Liver (tissue), 9 donors: ENCODE data around the gene BAIAP2L1. TPM values are rescaled to one million over a fixed set of nuclear protein-coding genes. Genes with fewer than 3 reads are reported as not detected.

ENCODE experiments used
- DNase-seq: peaks from one replicate; pipeline ENCODE4 v3.0.0-alpha.2; 2017; ENCODE audit warnings: low spot score
- H3K27ac ChIP-seq, 2 donors: one replicate each; pipeline ENCODE4 v1.7.0; 2013; ENCODE audit warnings: inconsistent platforms in 2 of 2, low read length in 2 of 2, control low read depth in 1 of 2, low read depth in 1 of 2, mild to moderate bottlenecking in 1 of 2
- H3K27me3 ChIP-seq, 4 donors: one replicate each; pipeline versions ENCODE4 v1.6.1 to v1.7.0; 2013; ENCODE audit warnings: low read length in 3 of 4, inconsistent platforms in 1 of 4, mild to moderate bottlenecking in 1 of 4, moderate library complexity in 1 of 4; ENCODE audit not compliant: control insufficient read depth in 4 of 4, insufficient read depth in 4 of 4
- H3K36me3 ChIP-seq, 4 donors: one replicate each; pipeline versions ENCODE4 v1.6.1 to v1.7.0; 2013; ENCODE audit warnings: low read length in 3 of 4, mild to moderate bottlenecking in 3 of 4, low read depth in 1 of 4, moderate library complexity in 1 of 4; ENCODE audit not compliant: control insufficient read depth in 4 of 4, insufficient read depth in 3 of 4
- H3K4me1 ChIP-seq, 4 donors: one replicate each; pipeline versions ENCODE4 v1.6.1 to v1.7.0; 2013; ENCODE audit warnings: low read length in 3 of 4, mild to moderate bottlenecking in 3 of 4, moderate library complexity in 1 of 4; ENCODE audit not compliant: control insufficient read depth in 4 of 4, insufficient read depth in 4 of 4
- H3K4me3 ChIP-seq, 3 donors: one replicate each; pipeline versions ENCODE4 v1.6.1 to v1.7.0; 2013; ENCODE audit warnings: low read length in 3 of 3, control low read depth in 1 of 3, low read depth in 1 of 3, mild to moderate bottlenecking in 1 of 3
- H3K9ac ChIP-seq, 2 donors: one replicate each; pipeline ENCODE4 v1.7.0; 2013; ENCODE audit warnings: low read length in 2 of 2, mild to moderate bottlenecking in 2 of 2, moderate library complexity in 2 of 2, control low read depth in 1 of 2, low read depth in 1 of 2
- H3K9me3 ChIP-seq, 4 donors: one replicate each; pipeline versions ENCODE4 v1.6.1 to v1.7.0; 2013; ENCODE audit warnings: low read length in 3 of 4; ENCODE audit not compliant: control insufficient read depth in 4 of 4
- ATF3 ChIP-seq: IDR thresholded peaks from 2 replicates; pipeline ENCODE4 v1.6.1; 2016; ENCODE audit warnings: antibody characterized with exemption
- CTCF ChIP-seq: fragments of 150-350 bp; IDR thresholded peaks from 2 replicates; pipeline ENCODE4 v1.5.1; 2017; ENCODE audit warnings: improper control_type of control experiment, low read depth, low read length; ENCODE audit not compliant: missing input control
- EGR1 ChIP-seq, 2 donors: IDR thresholded peaks; 2 replicates each; pipeline ENCODE4 v1.6.1; 2016 to 2018; ENCODE audit warnings: antibody characterized with exemption in 2 of 2, low read depth in 2 of 2
- FOXA2 ChIP-seq: IDR thresholded peaks from 2 replicates; pipeline ENCODE4 v1.6.1; 2016; ENCODE audit warnings: antibody characterized with exemption
- GABPA ChIP-seq, 2 donors: IDR thresholded peaks in 1 of 2; conservative IDR thresholded peaks in 1 of 2; 2 replicates each; pipeline ENCODE4 v1.6.1; 2016; ENCODE audit warnings: antibody characterized with exemption in 2 of 2, mild to moderate bottlenecking in 1 of 2, moderate library complexity in 1 of 2
- HNF4A ChIP-seq, 2 donors: conservative IDR thresholded peaks; 2 replicates each; pipeline ENCODE4 v1.6.1; 2016; ENCODE audit warnings: antibody characterized with exemption in 2 of 2, mild to moderate bottlenecking in 2 of 2
- HNF4G ChIP-seq: IDR thresholded peaks from 2 replicates; pipeline ENCODE4 v1.6.1; 2016; ENCODE audit warnings: antibody characterized with exemption
- JUND ChIP-seq, 2 donors: IDR thresholded peaks; 2 replicates each; pipeline ENCODE4 v1.6.1; 2016; ENCODE audit warnings: antibody characterized with exemption in 2 of 2
- NR2F2 ChIP-seq: IDR thresholded peaks from 2 replicates; pipeline ENCODE4 v1.6.1; 2016; ENCODE audit warnings: antibody characterized with exemption
- RXRA ChIP-seq, 2 donors: IDR thresholded peaks; 2 replicates each; pipeline ENCODE4 v1.6.1; 2017 to 2018; ENCODE audit warnings: antibody characterized with exemption in 2 of 2, mild to moderate bottlenecking in 1 of 2
- SP1 ChIP-seq: IDR thresholded peaks from 2 replicates; pipeline ENCODE4 v1.6.1; 2018; ENCODE audit warnings: antibody characterized with exemption, mild to moderate bottlenecking
- YY1 ChIP-seq: IDR thresholded peaks from 2 replicates; pipeline ENCODE4 v1.6.1; 2016; ENCODE audit warnings: antibody characterized with exemption, mild to moderate bottlenecking
- WGBS: extraction: QIAGEN DNeasy Blood & Tissue Kit; methylation state at CpG from one replicate; pipeline ENCODE4 v1.1.7; 2013; 5-methylcytosine and 5-hydroxymethylcytosine counted together
- polyA plus RNA-seq, 2 donors: library from polyadenylated mRNA; stranded (reverse) in 1 of 2; unstranded in 1 of 2; fragments of 200-250 nt in 1 of 2; fragments of >200 nt in 1 of 2; fragmentation: Nextera tagmentation in 1 of 2; extraction: Ambion mirVana in 1 of 2; gene quantifications; one replicate each; pipeline versions ENCODE4 v1.2.1 to v1.2.3, GENCODE V29; 2013 to 2015
- total RNA-seq, 2 donors: library from RNA; depleted of rRNA; stranded (reverse); fragments of >200 nt; gene quantifications; one replicate each; pipeline ENCODE4 v1.2.3, GENCODE V29; 2014
- TF ChIP-seq, protein P1 (sequence below): IDR thresholded peaks from 2 replicates; pipeline ENCODE4 v1.6.1; 2016; ENCODE audit warnings: antibody characterized with exemption
- TF ChIP-seq, protein P2 (sequence below): IDR thresholded peaks from 2 replicates; pipeline ENCODE4 v1.6.1; 2016; ENCODE audit warnings: antibody characterized with exemption
- TF ChIP-seq, protein P3 (sequence below): IDR thresholded peaks from 2 replicates; pipeline ENCODE4 v1.6.1; 2016; ENCODE audit warnings: antibody characterized with exemption, mild to moderate bottlenecking
- donor health status: healthy.
- donor health status: healthy.
- donor health status: healthy.
- donor health status: healthy.
- donor health status: healthy.

The BAIAP2L1 gene
- total and polyA plus RNA-seq, 4 donors, result 5.4 to 8.9 (median 8.7) TPM

- 88% methylated on average over 1 of the region's 1 CpG for WGBS
- H3K27me3 ChIP-seq, result no peaks in the 10 kb centered on the region
- no peak overlapping the region for H3K4me3 ChIP-seq
- H3K36me3 ChIP-seq, result peaks cover 0 to 1% (median 0%) of the 10 kb centered on the region in 4 donors
- TF ChIP-seq FOXA2 (no peak), JUND (IDR thresholded peaks at IDR 0.05) (no peak), HNF4G (no peak), ATF3 (no peak), YY1 (no peak), EGR1 (IDR thresholded peaks at IDR 0.05; ENCODE audit: low read depth in 2 of 2) (no peak), GABPA (IDR thresholded peaks at IDR 0.05 in 1 of 2, conservative IDR thresholded peaks at IDR 0.05 in 1 of 2) (no peak), CTCF (no peak), HNF4A (conservative IDR thresholded peaks at IDR 0.05) (no peak), NR2F2 (no peak)
- TF ChIP-seq, protein P1, sequence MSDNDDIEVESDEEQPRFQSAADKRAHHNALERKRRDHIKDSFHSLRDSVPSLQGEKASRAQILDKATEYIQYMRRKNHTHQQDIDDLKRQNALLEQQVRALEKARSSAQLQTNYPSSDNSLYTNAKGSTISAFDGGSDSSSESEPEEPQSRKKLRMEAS, result no peak
- TF ChIP-seq, protein P2, sequence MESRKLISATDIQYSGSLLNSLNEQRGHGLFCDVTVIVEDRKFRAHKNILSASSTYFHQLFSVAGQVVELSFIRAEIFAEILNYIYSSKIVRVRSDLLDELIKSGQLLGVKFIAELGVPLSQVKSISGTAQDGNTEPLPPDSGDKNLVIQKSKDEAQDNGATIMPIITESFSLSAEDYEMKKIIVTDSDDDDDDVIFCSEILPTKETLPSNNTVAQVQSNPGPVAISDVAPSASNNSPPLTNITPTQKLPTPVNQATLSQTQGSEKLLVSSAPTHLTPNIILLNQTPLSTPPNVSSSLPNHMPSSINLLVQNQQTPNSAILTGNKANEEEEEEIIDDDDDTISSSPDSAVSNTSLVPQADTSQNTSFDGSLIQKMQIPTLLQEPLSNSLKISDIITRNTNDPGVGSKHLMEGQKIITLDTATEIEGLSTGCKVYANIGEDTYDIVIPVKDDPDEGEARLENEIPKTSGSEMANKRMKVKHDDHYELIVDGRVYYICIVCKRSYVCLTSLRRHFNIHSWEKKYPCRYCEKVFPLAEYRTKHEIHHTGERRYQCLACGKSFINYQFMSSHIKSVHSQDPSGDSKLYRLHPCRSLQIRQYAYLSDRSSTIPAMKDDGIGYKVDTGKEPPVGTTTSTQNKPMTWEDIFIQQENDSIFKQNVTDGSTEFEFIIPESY, result no peak
- TF ChIP-seq, protein P3, sequence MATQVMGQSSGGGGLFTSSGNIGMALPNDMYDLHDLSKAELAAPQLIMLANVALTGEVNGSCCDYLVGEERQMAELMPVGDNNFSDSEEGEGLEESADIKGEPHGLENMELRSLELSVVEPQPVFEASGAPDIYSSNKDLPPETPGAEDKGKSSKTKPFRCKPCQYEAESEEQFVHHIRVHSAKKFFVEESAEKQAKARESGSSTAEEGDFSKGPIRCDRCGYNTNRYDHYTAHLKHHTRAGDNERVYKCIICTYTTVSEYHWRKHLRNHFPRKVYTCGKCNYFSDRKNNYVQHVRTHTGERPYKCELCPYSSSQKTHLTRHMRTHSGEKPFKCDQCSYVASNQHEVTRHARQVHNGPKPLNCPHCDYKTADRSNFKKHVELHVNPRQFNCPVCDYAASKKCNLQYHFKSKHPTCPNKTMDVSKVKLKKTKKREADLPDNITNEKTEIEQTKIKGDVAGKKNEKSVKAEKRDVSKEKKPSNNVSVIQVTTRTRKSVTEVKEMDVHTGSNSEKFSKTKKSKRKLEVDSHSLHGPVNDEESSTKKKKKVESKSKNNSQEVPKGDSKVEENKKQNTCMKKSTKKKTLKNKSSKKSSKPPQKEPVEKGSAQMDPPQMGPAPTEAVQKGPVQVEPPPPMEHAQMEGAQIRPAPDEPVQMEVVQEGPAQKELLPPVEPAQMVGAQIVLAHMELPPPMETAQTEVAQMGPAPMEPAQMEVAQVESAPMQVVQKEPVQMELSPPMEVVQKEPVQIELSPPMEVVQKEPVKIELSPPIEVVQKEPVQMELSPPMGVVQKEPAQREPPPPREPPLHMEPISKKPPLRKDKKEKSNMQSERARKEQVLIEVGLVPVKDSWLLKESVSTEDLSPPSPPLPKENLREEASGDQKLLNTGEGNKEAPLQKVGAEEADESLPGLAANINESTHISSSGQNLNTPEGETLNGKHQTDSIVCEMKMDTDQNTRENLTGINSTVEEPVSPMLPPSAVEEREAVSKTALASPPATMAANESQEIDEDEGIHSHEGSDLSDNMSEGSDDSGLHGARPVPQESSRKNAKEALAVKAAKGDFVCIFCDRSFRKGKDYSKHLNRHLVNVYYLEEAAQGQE, result no peak
- H3K27ac ChIP-seq, result no peak overlapping the region
- no peak overlapping the region for H3K9ac ChIP-seq
- DNase-seq, result no peak
- no peaks in the 10 kb centered on the region for H3K9me3 ChIP-seq
- H3K4me1 ChIP-seq, result no peaks in the 10 kb centered on the region
These were observed 66.8 kb downstream of the BAIAP2L1 start for GRCh38 chr7:98334081-98334480.

- no peak overlapping the region for H3K27ac ChIP-seq
- WGBS, result 95% methylated on average over 5 of the region's 5 CpGs
- H3K27me3 ChIP-seq, result no peaks in the 10 kb centered on the region
- H3K9me3 ChIP-seq, result no peaks in the 10 kb centered on the region
- no peak for DNase-seq
- no peaks in the 10 kb centered on the region for H3K4me1 ChIP-seq
- no peaks in the 10 kb centered on the region for H3K36me3 ChIP-seq
- TF ChIP-seq CTCF, result no peak
- no peak for TF ChIP-seq EGR1 (IDR thresholded peaks at IDR 0.05; ENCODE audit: low read depth in 2 of 2)
- TF ChIP-seq SP1, result no peak
- TF ChIP-seq HNF4A (conservative IDR thresholded peaks at IDR 0.05), result no peak
- no peak for TF ChIP-seq RXRA (IDR thresholded peaks at IDR 0.05)
- H3K4me3 ChIP-seq, result no peak overlapping the region
- no peak overlapping the region for H3K9ac ChIP-seq
These were observed 69.9 kb downstream of the BAIAP2L1 start for GRCh38 chr7:98330926-98331529.
